D721Med (cell line): ENCODE data around the gene NOTCH1.

Experiments
- DNase-seq: peaks from one replicate; pipeline ENCODE4 v3.0.0; 2011; ENCODE audit warnings: low spot score; ENCODE audit not compliant: insufficient read length
- FAIRE-seq: peaks from 2 replicates; lab custom pipeline; 2011; peaks lifted over from hg19 to GRCh38; lab: Jason Lieb, UNC
- TF ChIP-seq, protein P1 (sequence below): IDR thresholded peaks from 2 replicates; pipeline ENCODE4 v1.5.1; 2012; ENCODE audit warnings: mild to moderate bottlenecking, control low read depth; ENCODE audit not compliant: insufficient read depth; ENCODE audit errors: missing control alignments

Gene NOTCH1

DNA sequence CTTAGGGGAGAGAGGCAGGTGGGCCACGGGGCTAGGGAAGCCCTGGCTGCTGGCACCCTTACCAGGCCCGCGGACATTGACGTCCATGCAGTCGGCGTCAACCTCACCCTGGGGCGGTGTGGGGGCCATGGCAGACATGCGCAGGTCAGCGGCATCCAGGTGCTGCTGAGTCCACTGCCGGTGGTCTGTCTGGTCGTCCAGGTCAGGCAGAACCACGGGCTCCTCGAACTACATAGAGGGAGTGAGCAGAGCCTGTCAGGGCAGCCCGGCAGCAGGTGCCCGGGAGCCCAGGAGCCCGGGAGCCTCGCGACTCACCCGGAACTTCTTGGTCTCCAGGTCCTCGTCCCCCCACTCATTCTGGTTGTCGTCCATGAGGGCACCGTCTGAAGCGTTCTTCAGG is 44.2 kb downstream of the NOTCH1 start:
- DNase-seq (no peak), FAIRE-seq (no peak)
- TF ChIP-seq, protein P1, sequence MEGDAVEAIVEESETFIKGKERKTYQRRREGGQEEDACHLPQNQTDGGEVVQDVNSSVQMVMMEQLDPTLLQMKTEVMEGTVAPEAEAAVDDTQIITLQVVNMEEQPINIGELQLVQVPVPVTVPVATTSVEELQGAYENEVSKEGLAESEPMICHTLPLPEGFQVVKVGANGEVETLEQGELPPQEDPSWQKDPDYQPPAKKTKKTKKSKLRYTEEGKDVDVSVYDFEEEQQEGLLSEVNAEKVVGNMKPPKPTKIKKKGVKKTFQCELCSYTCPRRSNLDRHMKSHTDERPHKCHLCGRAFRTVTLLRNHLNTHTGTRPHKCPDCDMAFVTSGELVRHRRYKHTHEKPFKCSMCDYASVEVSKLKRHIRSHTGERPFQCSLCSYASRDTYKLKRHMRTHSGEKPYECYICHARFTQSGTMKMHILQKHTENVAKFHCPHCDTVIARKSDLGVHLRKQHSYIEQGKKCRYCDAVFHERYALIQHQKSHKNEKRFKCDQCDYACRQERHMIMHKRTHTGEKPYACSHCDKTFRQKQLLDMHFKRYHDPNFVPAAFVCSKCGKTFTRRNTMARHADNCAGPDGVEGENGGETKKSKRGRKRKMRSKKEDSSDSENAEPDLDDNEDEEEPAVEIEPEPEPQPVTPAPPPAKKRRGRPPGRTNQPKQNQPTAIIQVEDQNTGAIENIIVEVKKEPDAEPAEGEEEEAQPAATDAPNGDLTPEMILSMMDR = no peak

DNA sequence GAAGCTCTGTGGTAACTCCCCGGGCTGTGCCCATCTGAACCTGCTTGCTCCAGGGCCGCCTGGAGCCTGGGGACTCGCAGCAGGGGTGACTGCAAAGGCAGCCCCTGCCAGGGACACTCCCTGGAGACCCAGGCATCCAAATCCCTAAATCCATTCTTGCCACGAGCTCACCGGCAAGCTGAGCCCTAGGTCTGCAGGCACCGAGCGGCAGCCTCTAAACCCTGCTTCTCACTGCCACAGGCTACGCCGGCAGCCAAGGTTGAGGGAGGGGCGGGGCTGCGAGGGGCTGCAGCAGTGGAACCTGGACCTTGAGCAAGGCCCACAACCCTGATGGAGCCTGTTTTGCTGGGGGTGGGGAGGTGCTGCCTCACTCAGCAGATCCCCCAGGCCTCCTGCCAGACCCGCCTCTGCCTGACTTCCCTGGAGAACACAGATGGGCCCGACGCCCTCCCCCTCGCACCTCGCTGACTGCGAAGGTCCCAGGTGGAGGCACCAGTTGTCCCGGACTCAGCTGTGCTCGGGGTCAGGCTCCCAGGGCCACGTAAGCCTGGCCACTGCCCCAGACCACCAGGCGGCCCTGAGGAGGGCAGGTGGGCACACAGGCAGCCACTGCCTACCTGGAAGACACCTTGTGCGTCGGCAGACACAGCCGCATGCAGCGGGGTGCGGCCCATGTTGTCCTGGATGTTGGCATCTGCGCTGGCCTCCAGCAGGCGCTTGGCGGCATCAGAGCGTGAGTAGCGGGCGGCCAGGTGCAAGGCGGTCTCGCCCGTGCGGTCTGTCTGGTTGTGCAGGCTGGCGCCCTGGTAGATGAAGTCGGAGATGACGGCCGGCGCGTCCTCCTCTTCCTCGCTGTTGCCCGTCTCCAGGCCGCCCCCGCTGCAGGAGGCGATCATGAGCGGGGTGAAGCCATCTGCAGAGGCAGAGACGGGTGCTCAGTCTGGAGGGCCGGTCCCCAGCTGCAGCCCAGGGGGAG is 45.6 kb downstream of the NOTCH1 start:
- TF ChIP-seq, protein P1 = no peak
- FAIRE-seq = no peak
- peak; percentile 85 for DNase-seq

DNA sequence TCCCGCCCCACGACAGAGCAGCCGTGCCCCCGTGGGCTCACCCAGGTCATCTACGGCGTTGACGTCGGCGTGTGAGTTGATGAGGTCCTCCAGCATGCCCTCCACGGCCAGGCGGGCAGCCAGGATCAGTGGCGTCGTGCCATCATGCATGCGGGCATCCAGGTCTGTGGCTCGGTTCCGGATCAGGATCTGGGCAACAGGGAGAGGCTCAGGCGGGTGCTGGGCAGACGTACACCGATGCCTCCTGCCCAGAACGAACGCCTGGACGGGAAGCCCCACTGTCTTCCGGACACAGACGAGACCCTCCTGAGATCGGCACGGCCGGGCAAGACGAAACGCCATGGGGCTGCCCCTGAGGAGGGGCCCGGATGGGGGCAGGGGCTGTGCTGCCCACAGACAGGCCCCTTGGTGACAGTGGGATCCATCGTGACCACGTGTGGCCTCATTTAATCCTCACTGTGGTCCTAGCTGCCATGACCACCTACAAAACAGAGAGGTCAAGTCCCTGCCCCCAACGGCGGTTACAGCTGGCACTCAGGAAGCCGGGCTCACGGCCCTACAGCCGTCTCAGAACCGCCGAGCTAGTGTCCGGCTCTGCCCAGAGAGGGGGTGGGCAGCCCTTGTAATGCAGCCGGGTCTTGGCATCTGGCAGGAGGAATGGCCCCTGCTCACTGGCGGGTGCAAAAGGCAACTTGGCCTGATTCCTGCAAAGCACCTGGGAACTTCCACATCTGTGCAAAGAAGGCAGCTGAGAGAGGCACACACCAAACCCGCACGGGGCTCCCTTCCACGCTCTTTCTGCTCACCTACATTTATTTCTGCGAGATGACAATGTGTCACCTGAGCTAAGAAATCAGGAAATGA is 46.5 kb downstream of the NOTCH1 start:
- DNase-seq (no peak), FAIRE-seq (no peak)
- TF ChIP-seq, protein P1 = no peak

DNA sequence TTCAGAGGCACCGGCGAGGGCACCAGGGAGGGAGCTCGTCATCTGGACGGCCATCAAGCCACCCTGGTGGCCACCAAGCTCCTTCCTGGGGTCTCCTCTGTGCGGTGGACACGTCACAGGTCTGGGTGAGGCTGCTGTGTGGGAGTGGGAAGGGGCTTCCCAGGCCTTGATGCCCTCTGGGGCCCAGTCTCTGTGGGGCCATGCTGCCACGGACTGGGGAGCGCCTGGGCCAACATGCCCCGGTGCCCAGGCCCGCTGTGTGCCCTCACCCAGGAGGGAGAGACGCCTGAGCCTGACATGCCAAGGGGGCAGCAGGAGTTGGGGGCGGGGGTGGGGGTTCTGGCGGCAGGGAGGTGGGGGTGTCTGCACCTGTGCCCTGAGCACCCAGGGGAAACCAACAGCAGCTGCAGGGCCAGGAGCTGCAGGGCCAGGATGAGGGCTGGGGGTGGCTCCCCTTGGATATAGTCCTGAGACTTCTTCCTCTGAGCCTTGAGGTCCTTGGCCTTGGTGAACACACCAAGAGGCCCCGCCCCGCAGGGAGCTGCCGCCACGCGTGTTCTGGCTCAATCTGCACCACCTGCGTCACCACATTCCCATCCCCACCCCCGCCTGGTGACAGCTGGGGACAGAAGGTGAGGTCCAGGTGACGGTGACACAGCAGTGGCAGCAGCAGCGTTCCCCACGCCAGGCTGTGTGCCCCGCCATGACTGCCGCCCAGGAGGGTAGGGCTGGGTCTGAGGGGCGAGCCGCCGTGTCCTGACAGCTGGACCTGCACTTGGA is 47.7 kb downstream of the NOTCH1 start:
- no peak for DNase-seq
- FAIRE-seq = no peak
- TF ChIP-seq, protein P1 = no peak

DNA sequence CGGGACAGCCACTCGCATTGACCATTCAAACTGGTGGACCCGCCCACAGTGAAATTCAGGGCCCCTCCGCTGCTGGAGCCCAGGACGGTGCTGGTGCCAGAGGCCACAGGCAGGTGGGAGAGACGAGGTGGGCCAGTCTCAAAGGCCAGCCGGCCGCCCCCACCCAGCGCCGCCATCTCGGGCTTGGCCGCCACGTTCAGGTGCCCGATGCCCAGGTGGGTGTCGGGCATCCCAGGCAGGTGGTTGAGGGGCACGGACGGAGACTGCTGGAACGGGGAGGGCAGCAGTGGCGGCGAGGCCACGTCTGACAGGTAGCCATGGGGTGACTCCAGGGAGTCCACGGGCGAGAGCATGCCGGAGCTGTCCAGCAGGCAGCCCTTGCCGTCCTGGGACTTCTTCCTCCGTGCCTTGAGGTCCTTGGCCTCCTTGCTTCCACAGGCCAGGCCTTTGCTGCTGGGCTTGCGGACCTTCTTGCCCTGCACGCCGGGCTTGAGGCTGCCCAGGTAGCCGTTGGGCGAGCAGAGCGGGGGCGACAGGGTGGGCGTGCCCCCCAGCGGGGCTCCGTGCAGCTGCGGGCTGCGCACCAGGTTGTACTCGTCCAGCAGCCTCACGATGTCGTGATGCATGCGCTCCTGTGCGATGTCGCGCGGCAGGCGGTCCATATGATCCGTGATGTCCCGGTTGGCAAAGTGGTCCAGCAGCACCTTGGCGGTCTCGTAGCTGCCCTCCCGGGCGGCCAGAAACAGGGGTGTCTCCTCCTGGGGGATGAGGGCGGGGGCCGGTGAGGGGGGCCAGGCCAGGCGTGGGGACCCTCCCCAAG is 48.8 kb downstream of the NOTCH1 start:
- DNase-seq (no peak), FAIRE-seq (no peak)
- TF ChIP-seq, protein P1 = no peak

DNA sequence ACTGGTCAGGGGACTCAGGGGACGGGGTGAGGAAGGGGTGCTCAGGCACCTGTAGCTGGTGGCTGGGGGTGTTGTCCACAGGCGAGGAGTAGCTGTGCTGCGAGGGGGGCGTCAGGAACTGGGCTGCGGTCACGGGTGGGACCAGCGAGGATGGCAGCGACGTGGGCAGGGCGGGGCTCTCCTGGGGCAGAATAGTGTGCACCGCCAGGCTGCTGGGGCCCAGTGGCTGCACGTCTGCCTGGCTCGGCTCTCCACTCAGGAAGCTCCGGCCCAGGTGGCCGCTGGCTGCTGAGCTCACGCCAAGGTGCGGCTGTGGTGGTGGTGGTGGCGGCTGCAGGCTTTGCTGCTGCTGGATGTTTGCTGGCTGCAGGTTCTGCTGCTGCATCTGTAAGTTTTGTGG is 49.7 kb downstream of the NOTCH1 start:
- FAIRE-seq = no peak
- no peak for DNase-seq
- TF ChIP-seq, protein P1 = no peak
